Stimulated activated CD8-positive, alpha-beta memory T cell treated with anti-CD3 and anti-CD28 coated beads, Interleukin-2, amount 100 ng/mL, for 1 hour (primary cell): ENCODE results near the gene ANKK1.

ENCODE experiments used
- DNase-seq, 2 donors: peaks; one replicate each; pipeline ENCODE4 v3.0.0-alpha.2; 2020; ENCODE audit warnings: low read depth in 2 of 2

The ANKK1 gene

GRCh38 chr11:113378692-113379091 lies 8.9 kb upstream of the ANKK1 start:
- DNase-seq, result no peak

GRCh38 chr11:113382121-113382520 lies 5.5 kb upstream of the ANKK1 start:
- DNase-seq, result no peak

- DNase-seq, result no peak
Observed at GRCh38 chr11:113384551-113384950, 3.0 kb upstream of the ANKK1 start.

DNA sequence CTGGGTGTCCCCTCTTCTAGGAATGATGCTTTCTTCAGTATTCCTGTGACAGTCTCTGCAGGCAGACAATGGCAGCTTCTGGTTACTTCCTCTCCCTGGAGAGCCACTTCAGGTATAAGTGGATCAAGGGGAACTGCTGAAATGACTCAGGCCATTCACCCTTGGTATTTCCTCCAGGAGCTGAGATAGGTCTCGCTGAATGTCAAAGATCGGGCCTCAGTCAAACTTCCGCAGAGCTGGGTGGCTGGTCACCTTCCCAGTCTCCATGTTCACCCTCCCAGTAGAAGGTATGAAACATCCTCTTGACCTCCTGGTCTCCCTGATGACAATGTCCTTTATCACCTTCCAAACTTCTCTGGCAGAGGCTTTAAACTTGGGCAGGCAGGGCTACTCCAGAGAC lies 1.8 kb upstream of the ANKK1 start:
- DNase-seq, result no peak

GRCh38 chr11:113386866-113387265 lies 713 bp upstream of the ANKK1 start:
- DNase-seq, result no peak

GRCh38 chr11:113389272-113389671 lies 1.7 kb downstream of the ANKK1 start:
- DNase-seq, result no peak

- DNase-seq, result no peak
Observed at GRCh38 chr11:113392236-113392921, 4.8 kb downstream of the ANKK1 start.

DNA sequence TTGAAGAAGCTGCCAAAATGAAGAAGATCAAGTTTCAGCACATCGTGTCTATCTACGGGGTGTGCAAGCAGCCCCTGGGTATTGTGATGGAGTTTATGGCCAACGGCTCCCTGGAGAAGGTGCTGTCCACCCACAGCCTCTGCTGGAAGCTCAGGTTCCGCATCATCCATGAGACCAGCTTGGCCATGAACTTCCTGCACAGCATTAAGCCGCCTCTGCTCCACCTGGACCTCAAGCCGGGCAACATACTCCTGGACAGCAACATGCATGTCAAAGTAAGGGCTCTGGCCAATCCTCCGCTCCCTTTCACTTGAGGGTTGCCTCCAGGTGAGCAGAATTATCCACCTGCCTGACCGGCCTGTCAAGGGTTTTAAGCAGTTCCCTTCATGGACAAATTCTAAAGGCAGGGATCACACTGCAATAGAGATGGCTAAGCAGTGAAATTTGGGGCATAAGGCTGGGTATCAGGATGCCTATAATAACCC lies 6.0 kb downstream of the ANKK1 start:
- DNase-seq, result no peak

GRCh38 chr11:113394919-113395318 lies 7.3 kb downstream of the ANKK1 start:
- no peak for DNase-seq

DNA sequence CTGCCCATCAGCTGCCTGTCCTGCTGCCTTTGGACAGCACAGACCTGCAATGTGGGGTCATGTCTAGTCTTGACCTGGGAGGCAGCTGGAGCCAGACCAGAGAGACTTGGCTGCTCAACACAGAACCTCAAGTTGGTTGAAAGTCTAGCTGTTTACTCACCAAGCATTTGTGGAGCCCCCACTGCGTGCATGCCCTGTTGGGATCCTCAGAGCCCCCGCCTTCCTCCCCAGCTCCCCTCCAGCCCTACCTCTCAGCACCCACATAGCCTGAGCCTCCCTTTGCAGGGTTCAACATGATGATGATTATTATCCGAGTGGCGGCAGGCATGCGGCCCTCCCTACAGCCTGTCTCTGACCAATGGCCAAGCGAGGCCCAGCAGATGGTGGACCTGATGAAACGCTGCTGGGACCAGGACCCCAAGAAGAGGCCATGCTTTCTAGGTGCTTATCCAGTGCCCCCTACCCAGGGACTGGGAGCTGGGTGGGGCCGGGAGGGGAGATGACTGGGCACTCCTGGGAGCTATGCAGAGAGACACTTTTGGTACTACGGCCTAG lies 8.3 kb downstream of the ANKK1 start:
- no peak for DNase-seq

- DNase-seq, result no peak
Observed at GRCh38 chr11:113396690-113397089, 9.1 kb downstream of the ANKK1 start.

- DNase-seq, result no peak
Observed at GRCh38 chr11:113397212-113397611, 9.6 kb downstream of the ANKK1 start.

- no peak for DNase-seq
Observed at GRCh38 chr11:113397821-113398220, 10.2 kb downstream of the ANKK1 start.

GRCh38 chr11:113398669-113399430 lies 11.3 kb downstream of the ANKK1 start:
- no peak for DNase-seq

GRCh38 chr11:113400631-113401230 lies 13.2 kb downstream of the ANKK1 start:
- DNase-seq, result no peak

GRCh38 chr11:113401718-113402117 lies 14.1 kb downstream of the ANKK1 start:
- DNase-seq, result no peak

GRCh38 chr11:113404859-113405430 lies 17.4 kb downstream of the ANKK1 start:
- DNase-seq, result no peak

DNA sequence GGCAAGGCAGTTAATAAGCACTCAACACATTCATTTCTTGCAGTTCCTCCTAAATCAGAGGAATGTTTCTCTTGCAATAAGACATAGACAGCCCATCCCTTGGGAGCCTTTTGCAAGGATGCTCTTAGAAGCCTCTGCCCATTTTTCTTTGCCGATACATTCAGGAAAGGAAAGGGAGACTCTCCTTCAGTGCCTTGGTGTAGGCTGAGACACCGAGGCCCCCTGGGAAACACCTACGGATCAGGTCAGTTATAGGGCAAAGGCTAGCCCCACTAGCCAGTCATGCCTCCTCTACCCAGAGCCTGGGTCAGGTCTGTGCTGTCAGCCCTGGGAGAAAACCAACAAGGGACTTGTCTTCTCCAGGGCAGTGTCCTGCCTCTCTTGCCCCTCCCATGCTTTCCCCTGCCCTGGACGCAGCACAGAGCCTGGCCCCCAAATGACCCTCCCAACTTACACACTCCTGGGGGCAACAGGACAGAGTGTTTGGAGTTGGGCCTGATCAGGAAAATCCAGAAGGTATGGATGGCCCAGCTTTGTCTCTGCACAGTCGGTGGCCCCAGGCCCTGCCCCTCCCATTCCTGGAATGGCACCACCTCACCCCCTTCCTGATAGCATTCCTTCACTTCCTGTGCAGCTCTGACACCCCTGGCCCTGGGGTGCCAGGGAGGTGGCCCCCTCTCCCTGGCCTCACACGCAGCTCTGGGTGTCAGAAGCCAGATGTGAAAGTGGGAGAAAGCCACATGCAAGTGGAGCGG lies 18.3 kb downstream of the ANKK1 start:
- DNase-seq, result no peak

DNA sequence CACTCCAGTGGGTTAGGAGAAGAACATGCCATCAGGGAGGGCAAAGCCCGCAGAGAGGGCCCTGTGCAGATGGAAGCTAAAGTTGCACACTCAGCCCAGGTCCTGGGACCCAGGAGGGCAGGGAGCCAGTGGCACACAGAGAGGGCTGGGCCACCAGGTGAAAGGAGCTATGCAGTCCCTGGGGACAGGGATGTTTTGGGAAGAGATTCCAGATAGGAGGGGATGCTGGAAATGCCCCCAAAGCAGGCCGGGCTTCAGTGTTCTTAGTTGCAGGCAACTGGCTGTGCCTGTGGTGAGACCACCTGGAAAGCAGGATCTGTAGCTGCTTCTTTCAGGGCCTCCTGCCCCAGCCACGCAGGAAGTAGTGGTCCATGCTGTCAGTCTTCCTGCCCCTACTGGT lies 19.6 kb downstream of the ANKK1 start:
- no peak for DNase-seq

- no peak for DNase-seq
Observed at GRCh38 chr11:113408206-113408605, 20.6 kb downstream of the ANKK1 start.

DNA sequence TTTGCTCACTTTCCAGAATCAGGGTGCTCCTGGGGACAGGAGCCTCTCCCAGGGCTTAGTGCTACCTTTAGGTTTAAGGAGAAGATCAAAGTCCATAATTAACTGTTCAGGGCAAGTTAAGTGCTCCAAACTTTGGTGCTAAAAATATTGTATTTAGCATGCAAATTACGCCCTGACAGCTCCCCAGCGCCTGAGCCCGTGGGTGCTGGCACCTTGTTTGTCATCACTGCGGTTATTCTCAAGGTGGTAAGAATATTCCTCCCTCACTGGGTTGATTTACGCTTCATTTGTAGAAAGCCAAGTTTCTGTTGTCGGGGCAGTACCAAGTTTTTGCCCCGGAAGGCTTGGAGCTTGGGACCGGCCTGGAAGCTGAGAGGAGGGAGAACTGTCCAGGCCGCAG lies 21.3 kb downstream of the ANKK1 start:
- no peak for DNase-seq
